ENCODE data around the gene POU2F3.

POU2F3 gene

DNA sequence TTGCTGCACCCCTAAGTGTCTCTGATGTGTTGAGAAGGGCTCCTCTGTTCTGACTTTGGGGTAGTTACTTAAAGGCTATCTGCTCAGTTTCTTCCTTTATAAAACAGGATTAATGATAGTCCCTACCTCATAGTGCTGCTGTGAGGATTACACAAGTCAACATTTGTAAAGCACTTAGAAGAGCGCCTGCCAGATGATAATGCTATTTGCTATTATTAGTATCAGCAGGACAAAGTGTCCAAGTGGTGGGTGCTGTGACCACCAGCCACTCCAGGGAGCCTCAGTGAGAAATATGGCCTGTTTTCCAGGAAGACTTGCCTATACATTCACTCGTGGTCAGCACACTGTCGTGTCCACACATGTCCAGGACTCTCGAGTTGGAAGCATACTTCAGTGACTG is 16.2 kb downstream of the POU2F3 start:
- H3K4me3 ChIP-seq (ENCODE audit: control insufficient read depth, low read depth, low read length): no peak overlapping the region
- DNase-seq (ENCODE audit: low read depth): no peak

GRCh38 chr11:120256779-120257178 is 16.8 kb downstream of the POU2F3 start:
- no peak for DNase-seq (ENCODE audit: low read depth)
- TF ChIP-seq CTCF (IDR thresholded peaks at IDR 0.05; ENCODE audit: control insufficient read depth, insufficient read depth, low read depth, low read length, missing control alignments): no peak
- no peak overlapping the region for H3K4me3 ChIP-seq (ENCODE audit: control insufficient read depth, low read depth, low read length)

More for the DNA sequence above, 16.2 kb downstream of the POU2F3 start:
- TF ChIP-seq CTCF (IDR thresholded peaks at IDR 0.05; ENCODE audit: control insufficient read depth, insufficient read depth, low read depth, low read length, missing control alignments): no peak

DNA sequence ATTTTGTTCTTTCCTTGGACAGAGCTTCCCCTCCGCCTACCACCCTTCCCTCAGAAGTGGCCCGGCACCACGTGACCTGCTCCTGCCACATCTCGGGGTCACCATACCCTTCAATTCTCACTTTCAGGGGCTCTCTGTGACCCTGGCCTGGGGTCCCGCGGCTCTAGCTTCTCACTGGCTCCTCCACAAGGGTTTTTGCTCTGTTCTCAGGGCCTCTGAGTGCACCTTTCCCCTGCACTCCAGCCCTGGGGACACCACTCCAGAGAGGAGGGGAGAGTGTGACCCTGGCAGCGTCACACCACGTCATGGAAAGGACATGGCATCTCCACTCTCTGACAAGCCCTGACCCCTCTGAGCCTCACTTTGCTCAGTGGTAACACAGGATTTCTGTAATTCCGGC is 17.4 kb downstream of the POU2F3 start:
- no peak for TF ChIP-seq CTCF (IDR thresholded peaks at IDR 0.05; ENCODE audit: control insufficient read depth, insufficient read depth, low read depth, low read length, missing control alignments)
- no peak overlapping the region for H3K4me3 ChIP-seq (ENCODE audit: control insufficient read depth, low read depth, low read length)
- no peak for DNase-seq (ENCODE audit: low read depth)

DNA sequence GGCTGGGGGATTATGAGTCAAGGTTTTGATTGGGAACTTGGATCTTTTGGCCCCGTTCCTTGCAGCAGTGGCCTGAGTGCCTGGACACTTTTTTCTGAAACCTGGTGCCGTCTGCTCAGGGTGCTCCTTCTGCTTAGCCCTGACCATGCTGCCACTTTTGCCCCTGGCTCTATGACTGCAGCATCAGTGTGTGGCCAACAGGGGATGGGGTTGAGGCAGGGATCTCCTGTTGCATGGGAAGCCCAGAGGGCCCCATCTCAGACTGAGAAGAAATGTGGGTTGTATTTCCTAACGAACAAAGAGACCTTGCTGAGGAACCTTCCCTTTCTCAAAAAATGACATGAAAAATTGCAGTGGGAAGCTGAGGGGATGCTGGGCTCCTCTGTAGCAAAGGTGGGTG is 18.7 kb downstream of the POU2F3 start:
- TF ChIP-seq CTCF (IDR thresholded peaks at IDR 0.05; ENCODE audit: control insufficient read depth, insufficient read depth, low read depth, low read length, missing control alignments): no peak
- no peak overlapping the region for H3K4me3 ChIP-seq (ENCODE audit: control insufficient read depth, low read depth, low read length)
- no peak for DNase-seq (ENCODE audit: low read depth)

DNA sequence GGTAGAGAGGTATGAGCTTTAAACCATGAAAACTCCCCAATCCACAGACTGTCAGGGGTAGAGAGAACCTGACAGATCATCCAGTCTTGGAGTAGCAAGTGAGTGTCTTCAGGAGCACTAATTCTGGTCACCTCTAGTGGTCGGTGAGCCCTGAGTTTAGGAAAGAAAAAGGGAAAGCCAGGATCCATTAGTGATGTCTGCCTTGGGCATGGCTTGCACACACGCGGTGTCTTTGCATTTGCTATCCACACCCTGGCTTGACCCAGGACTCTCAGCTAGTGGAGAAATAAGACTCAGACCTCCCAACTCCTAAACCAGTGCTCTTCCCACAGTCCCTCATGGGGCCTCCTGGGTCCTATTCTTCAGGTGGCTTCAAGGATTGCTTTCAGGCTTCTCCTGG is 19.3 kb downstream of the POU2F3 start:
- no peak overlapping the region for H3K4me3 ChIP-seq (ENCODE audit: control insufficient read depth, low read depth, low read length)
- DNase-seq (ENCODE audit: low read depth): no peak
- TF ChIP-seq CTCF (IDR thresholded peaks at IDR 0.05; ENCODE audit: control insufficient read depth, insufficient read depth, low read depth, low read length, missing control alignments): no peak

DNA sequence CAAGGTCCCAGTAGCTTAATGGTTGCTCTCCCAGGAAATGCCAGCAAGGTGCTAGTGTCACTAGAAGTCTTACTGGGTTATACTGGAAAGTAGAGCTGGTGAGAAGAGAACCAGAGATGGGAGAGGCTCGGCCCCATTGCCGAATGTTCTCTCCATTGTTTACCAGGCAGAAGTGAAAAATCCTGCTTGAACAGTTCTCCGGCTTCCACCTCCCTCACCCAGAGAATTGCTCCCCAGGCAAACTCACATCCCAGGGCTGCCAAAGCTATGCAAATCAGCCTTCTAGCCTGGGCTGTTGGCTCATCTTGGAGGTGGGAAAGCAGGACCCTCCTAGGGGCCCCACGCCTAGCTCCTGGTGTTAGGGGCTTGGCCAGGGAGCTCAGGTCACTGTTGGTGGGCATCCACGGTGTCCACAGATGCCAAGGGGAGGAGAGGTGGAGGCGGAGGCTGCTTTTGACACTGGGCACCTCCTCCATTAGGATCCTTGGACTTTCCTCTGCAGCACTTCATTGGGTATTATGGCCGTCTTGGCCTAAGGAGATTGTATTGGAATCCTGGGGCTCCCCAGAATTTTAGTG is 20.1 kb downstream of the POU2F3 start:
- DNase-seq (ENCODE audit: low read depth): no peak
- no peak overlapping the region for H3K4me3 ChIP-seq (ENCODE audit: control insufficient read depth, low read depth, low read length)
- TF ChIP-seq CTCF (IDR thresholded peaks at IDR 0.05; ENCODE audit: control insufficient read depth, insufficient read depth, low read depth, low read length, missing control alignments): no peak

GRCh38 chr11:120260616-120261015 is 20.7 kb downstream of the POU2F3 start:
- no peak for TF ChIP-seq CTCF (IDR thresholded peaks at IDR 0.05; ENCODE audit: control insufficient read depth, insufficient read depth, low read depth, low read length, missing control alignments)
- H3K4me3 ChIP-seq (ENCODE audit: control insufficient read depth, low read depth, low read length): no peak overlapping the region

More at GRCh38 chr11:120260616-120261015, 20.7 kb downstream of the POU2F3 start:
- DNase-seq (ENCODE audit: low read depth): no peak

All from AG09309 (cell line).